HG02642 (cell line): Measurements from ENCODE around the gene SCFD2.

ENCODE experiments used
- ATAC-seq: cut with Tn5 transposase; IDR thresholded peaks from one replicate; pipeline ENCODE4 v1.9.1; 2021; ENCODE audit warnings: mild to moderate bottlenecking; ENCODE audit not compliant: unreplicated experiment, poor library complexity

SCFD2 gene

DNA sequence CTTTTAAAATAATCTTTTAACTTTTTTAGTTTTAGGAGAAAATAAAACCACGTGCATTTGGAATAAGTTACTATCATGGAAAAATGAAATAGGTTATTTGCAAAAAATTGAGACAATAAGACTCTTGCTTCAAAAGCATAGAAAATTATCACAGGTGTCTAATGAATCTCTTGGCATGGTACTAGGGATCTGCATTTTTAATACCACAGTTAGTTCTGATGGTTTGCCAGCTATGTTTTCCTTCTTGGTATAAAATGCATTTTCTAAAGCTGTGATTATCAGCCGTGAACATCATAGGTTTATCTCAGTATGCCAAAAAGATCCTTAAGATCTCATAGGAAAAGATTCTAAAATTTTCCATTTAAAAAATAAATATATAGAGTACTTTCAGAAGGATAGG is 419.9 kb downstream of the SCFD2 start:
- ATAC-seq: no peak

GRCh38 chr4:52945326-52945898 is 420.4 kb downstream of the SCFD2 start:
- ATAC-seq: no peak

DNA sequence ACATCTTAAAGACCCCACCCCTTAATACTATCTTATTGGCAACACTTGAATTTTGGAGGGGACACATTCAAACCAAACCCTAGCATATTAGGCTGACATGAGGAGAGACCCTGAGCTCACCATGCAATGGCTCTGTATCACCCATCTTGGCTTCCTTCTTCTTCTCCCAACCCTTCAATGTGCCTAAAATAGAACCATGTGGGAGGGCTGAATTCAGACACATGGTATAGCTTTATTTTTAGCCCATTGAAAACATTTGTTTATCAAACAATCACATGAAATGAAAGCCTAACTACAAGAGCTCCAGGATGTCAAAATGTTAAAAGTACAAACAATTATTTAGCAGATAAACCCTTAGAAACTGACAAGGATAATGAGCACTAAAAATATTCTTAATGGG is 422.2 kb downstream of the SCFD2 start:
- ATAC-seq: no peak

DNA sequence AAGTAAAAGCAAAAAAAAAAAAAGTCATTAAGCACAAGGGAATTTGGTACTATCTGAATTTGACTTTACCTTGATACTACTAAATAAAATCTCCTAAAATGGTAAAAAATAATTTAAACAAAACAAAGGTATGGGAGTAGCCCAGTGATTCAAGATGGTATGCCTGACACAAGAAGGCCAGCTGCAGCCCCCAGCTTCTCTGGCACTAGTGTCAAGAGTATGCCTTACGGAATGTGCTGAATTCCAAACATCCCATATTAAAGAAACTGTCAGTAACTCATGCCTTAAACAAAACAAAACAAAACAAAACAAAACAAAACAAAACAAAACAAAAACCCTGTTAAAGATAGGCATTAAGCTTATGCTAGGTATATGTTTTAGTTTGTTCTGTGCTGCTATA is 422.9 kb downstream of the SCFD2 start:
- ATAC-seq: no peak

DNA sequence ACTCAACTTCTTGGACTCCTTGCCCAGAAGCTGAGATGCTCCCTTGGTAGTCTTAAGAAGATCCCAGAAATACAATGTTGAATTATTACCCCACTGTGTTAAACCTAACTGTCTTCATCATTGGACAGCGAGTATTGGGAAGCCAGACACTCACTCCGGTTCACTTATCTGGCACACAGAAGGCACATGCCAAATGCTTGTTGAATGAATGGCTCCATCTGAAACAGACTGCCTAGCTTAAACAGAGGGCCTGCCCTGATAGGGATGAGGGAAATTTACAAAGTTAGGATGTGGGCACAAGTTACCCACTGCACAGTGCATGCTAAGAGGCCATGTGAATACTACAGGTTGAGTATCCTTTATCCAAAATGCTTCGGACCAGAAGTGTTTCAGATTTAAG is 424.4 kb downstream of the SCFD2 start:
- no peak for ATAC-seq

DNA sequence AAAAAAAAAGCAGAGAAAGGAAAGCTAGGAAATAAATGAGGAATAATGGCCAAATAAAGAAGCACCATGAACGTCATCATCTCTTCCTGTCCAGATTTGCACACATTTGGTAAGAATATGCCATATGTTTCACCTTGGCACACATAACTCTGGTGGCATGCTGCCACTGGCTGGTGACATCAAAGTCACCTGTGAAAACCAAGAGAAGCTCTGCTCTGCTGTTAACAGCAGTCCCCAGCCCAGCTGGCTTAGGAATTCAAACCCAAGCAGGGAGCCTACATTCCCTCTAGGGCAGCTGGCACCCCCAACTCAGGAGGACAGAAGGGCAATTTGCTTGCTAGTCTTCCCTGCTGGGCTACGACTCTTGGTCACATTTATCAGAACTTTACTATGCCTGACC is 426.1 kb downstream of the SCFD2 start:
- ATAC-seq: no peak

GRCh38 chr4:52939325-52939724 is 426.5 kb downstream of the SCFD2 start:
- ATAC-seq: no peak

GRCh38 chr4:52937829-52938228 is 428.0 kb downstream of the SCFD2 start:
- no peak for ATAC-seq

DNA sequence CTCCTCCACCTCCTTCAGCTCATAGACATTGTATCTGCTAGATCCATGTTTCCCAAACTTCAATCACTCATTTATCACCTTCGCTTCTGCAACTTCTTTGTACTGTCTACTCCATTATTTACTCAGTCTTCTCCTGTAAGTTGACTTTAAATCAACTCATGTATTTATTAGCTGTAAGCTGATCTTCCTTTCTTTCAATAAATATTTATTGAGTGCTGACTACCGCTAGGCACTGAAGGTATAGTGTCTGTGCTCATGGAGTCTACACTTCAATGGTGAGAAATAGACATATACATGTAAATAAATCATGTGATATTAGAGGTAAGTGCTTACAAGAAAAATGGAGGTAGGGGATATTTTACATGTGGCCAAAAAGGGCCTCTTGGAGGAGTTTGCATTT is 429.1 kb downstream of the SCFD2 start:
- ATAC-seq: no peak

DNA sequence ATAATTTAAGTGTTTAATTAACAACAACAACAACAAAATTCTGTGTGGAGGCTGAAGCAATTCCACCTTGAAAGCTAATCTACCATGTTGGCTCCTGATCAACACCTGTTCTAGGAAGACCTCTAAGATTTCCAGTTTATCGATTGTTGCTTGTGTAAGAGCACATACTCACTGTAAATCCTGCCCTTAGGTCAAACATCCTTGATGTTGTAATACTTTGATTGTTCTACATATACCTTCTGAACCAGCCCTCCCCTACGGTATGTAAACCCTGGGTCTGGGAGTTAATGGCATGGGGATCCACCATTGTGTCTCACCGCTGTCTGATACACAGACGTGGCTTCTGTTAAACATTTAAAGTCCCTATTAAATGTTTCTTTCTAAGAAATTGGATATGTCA is 430.5 kb downstream of the SCFD2 start:
- no peak for ATAC-seq

- no peak for ATAC-seq
Observed at GRCh38 chr4:52933738-52934137, 432.1 kb downstream of the SCFD2 start.

DNA sequence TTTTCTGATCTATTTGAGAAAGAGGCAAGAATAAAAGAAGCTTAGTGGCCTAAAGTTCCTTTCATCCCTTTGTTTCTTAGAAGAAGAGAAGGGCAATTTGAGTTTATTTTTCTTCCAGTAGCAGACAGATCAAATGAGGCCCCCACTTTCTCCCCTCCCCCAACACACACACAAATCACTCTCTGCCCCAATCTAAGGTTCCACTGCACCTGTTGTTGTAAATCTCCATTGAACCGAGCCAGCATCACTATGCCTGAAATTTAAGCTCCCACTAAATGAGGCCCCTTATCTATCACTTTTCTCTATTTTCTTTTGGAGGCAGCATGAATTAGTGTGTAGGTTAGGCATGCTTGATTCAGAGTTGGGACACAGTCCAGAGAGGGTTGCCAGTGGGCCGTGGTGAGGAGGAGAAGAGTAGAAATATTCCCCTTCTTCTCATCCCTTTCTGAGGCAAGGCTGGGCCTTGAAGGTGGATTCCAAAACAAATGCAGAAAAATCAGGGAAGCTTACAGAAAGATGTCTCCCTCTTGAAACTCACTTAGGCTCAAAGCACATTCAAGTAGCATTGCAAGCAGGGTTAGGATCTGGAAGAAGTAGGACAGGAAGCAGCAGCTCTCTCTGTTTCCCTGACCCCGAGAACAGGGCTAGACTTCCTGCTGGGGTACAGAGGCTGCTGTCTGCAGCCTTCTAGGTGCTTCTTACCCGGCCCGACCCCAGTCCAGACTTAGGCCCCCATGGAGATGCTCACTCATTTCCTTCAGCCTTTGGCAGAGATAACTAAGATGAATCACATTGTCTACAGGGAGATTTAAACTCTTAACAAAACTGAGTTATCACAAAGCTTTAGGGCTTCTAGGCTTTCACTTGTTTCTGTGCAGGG is 433.0 kb downstream of the SCFD2 start:
- ATAC-seq: no peak

GRCh38 chr4:52931243-52931642 is 434.6 kb downstream of the SCFD2 start:
- no peak for ATAC-seq

- ATAC-seq: no peak
Observed at GRCh38 chr4:52926196-52926974, 439.5 kb downstream of the SCFD2 start.

DNA sequence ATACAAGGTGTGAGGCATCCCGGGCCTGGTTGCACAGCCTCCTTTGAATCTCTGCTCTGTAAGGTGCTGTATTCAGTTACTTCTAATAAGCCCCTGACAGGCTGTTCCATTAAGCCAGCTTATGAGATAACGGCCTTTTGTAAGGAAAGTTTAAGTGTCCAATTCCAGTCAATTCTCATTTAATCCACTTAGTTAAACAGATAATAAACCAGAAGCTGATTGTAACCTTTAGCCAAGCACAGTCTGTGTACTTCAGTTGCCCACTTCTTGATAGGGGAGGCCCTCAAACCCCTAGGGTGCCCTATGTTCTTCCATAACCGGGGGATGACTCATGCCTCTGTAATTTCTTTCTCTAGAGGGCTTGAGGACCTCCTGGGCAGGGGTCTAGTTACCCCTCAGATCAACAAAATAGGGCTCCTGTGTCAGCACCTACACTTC is 440.3 kb downstream of the SCFD2 start:
- ATAC-seq: no peak

- ATAC-seq: no peak
Observed at GRCh38 chr4:52919461-52919860, 446.4 kb downstream of the SCFD2 start.

DNA sequence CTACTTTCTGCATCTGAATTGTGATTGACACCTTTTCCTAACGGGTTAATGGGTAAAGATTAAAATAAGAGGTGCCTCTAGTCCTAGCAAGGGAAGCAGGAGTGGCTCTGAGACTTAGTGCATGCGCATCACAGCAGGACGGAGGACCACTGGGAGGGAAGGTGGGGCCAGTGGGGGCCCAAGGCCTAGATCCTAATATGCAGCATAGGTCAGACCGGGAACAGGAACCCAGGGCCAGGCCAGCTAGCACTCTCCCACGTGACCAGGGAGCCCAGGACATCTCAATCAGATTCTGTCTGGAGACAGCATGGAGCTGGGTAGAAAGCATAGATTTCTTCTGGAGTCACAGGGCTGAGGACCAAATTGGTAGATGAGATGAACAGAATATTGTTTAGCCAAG is 448.0 kb downstream of the SCFD2 start:
- no peak for ATAC-seq

- ATAC-seq: no peak
Observed at GRCh38 chr4:52915730-52916300, 450.0 kb downstream of the SCFD2 start.

DNA sequence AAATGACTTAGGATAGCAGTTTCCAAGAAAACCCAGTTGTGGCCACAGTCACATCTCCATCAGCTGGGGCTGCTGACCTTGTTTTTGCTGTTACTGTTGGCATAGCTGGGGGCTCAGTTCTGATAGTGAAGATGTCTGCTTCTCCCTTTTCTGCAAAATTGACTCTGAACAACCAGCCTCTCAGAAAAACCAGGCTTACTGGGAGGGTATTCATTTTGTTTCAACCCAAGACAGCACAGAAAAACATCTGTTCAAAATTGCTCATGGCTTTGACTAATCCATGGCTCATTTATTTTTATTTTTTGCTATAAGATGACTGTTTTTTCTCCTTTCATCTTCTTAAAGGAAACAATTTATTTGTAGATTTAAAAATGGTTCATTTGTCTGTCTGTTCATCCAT is 450.7 kb downstream of the SCFD2 start:
- ATAC-seq: no peak

DNA sequence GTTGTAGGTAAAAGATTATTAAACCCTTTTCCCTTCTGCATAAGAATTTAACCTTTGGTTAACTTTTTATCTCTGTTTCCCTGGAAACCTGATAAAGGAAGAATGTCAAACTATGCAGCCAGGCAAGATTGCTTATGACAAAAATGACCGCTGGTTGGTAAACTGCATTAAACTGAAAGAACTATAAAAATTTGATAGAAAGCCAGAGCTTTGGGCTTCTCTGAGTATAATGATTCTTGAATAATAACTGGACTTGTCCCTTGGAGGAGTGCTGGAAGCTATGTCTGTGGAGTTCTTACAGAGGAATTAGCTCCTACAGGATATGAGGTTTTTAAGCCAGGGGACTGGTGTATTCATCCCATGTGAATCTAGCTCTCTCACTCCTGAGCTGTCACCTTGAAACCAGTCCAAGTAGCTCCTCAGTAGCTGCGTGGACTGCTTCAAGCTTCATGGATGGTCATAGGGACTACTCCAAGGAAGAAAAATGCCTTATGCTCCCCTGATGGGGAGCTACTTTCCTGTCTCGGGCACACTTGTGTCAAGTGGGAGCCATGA is 451.7 kb downstream of the SCFD2 start:
- no peak for ATAC-seq

GRCh38 chr4:52912608-52913007 is 453.3 kb downstream of the SCFD2 start:
- ATAC-seq: no peak
